AG04449 (cell line): ENCODE data around the gene PPP2R5B.

Experiments
- CTCF ChIA-PET: fragments of 350-600 bp; formaldehyde crosslinking; extraction: SDS; loops from one replicate; lab custom pipeline; 2021; ENCODE audit warnings: antibody characterized with exemption; lab: Yijun Ruan, JAX
- POLR2A ChIA-PET: fragments of 400-600, 350-600 bp; formaldehyde crosslinking; extraction: SDS; loops from one replicate; lab custom pipeline; 2020; ENCODE audit warnings: antibody characterized with exemption, inconsistent platforms; lab: Yijun Ruan, JAX
- DNase-seq: peaks from one replicate; pipeline ENCODE4 v3.0.0-alpha.2; 2010; ENCODE audit warnings: low read depth, low spot score
- H3K4me3 ChIP-seq: 2 replicates; pipeline ENCODE4 v1.5.1; 2011; ENCODE audit warnings: low read depth, mild to moderate bottlenecking, control low read depth, low read length
- CTCF ChIP-seq: IDR thresholded peaks from one replicate; pipeline ENCODE4 v1.5.1; 2011; ENCODE audit warnings: mild to moderate bottlenecking, moderate library complexity, low read length, control low read depth, inconsistent platforms; ENCODE audit not compliant: insufficient read depth; ENCODE audit errors: missing control alignments

PPP2R5B gene

DNA sequence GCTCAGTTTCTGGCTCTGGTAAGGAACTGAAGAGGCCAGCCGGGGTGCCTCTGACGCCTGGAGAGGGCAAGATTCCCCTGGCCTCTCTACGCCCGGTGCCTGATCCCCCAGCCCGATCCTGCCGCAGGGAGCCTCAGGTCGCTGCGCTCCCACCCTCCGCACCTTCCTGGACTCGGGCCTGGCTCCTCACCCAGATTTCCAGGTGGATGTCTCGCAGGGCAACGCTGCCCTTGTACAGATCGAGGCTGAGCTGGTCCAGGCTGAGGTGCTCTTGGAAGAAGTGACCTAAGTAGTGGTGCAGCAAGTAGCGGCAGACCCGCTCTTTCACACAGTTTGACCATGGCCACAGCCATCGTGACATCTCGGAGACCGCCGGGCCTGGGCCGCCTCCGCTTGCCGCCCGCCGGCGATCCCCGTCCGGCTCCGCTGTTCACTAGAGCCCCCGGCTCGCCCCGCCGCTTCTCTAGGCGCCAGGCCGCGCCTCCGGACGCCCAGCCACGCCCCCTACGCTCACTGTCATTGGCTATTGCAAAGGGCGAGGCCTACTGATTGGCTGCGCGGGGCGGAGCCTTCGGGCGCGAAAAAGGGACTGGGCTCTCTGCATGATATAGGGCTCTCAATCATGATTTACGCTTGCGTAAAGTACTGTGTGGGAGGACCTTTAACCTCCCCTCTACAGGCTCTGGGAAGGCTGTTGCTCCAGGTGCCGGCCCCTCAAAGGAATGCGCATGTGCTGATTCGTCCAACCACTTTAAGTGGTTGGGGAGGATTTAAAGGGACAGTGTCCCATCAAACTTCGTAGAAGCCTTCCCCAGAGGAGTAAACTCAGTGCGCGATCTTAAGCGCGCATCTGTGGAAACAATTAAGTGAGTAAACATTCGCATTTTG is 7.5 kb upstream of the PPP2R5B start, which contains the start of gene ATG2A:
TSS of gene ATG2A (minus strand) at position 435 of the 888 bp plus-strand sequence. CDS start at position 361, 74 bp downstream.
- DNase-seq = peak; percentile 96
- no peak for TF ChIP-seq CTCF
- ChIA-PET POLR2A (interaction anchor here (0.5 to 1.4 kb wide), 3 partner anchors 19 to 264 kb away, joined by 3 read pairs; partner anchors contain the start of gene GPHA2), CTCF (interaction anchor here (0.9 to 5.5 kb wide), 11 partner anchors 10 to 182 kb away, joined by 3 to 40 read pairs (median 6); partner anchors contain the start of genes ARL2 and CDC42BPG)
- peak within 1 kb of the TSS; percentile 64 for H3K4me3 ChIP-seq

DNA sequence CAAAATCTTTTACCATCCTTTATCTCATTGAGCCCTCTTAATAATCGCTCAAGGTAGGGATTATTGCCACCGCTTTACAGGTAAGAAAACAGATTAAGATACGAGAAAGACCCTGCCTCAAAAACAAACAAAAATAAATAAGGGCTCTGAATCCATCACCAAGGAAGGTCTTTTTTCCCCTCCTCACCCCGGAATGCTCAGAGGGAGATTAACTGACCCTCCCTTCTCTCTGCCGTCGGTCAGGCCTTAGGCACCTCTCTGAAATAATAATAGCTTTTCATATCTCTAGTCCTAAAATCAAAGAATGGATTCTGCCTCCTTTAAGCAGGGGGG is 6.9 kb upstream of the PPP2R5B start:
- ChIA-PET POLR2A (no interaction called here), CTCF (interaction anchor here (0.7 to 5.5 kb wide), 11 partner anchors 9 to 196 kb away, joined by 3 to 40 read pairs (median 5); partner anchors contain the start of genes ARL2, CDC42BPG and MAP4K2)
- no peak for TF ChIP-seq CTCF
- peak overlapping the region; percentile 57 for H3K4me3 ChIP-seq
- DNase-seq = no peak

DNA sequence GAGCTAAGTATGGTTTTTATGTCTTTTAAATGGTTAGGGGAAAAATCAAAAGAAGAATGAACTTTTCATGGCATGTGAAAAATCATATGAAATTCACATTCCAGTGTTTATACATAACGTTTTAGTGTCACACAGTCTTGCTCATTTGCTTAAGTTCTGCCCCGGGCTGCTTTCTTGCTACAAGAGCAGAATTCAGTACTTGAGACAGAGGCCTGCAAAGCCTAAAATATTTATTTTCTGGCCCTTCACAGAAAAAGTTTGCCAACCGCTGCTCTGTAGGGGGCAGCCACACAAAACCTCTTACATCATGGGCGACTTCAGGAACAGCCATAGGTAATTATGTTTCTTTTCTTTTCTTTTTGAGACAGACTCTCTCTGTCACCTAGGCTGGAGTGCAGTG is 6.5 kb upstream of the PPP2R5B start:
- TF ChIP-seq CTCF = peak; percentile 22
- peak overlapping the region; percentile 57 for H3K4me3 ChIP-seq
- DNase-seq = no peak
- ChIA-PET CTCF (interaction anchor here (0.7 to 5.5 kb wide), 15 partner anchors 9 to 195 kb away, joined by 3 to 40 read pairs (median 5); partner anchors contain the start of genes ARL2, BATF2, CDC42BPG and MAP4K2), POLR2A (no interaction called here)

DNA sequence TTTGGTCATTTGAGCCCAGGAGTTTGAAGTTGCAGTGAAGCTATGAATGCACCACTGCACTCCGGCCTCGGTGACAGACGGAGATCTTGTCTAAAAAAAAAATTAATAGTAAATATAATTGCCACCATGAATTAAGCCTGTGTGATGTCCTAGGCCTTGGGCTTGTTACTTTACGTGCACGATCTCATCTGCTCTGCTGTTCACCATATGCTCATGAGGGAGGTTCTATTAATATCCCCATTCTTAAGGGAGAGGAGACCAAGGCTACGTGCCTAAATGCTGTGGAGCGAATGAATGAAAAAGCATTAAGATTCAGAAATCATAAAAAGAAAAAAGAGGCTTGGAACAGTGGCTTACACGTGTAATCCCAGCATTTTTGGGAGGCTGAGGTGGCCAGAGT is 4.9 kb upstream of the PPP2R5B start:
- ChIA-PET CTCF (interaction anchor here (0.9 to 5.5 kb wide), 8 partner anchors 24 to 202 kb away, joined by 3 to 40 read pairs (median 8); partner anchors contain the start of genes ARL2, BATF2 and FAU), POLR2A (no interaction called here)
- no peak overlapping the region for H3K4me3 ChIP-seq
- DNase-seq = no peak
- no peak for TF ChIP-seq CTCF

DNA sequence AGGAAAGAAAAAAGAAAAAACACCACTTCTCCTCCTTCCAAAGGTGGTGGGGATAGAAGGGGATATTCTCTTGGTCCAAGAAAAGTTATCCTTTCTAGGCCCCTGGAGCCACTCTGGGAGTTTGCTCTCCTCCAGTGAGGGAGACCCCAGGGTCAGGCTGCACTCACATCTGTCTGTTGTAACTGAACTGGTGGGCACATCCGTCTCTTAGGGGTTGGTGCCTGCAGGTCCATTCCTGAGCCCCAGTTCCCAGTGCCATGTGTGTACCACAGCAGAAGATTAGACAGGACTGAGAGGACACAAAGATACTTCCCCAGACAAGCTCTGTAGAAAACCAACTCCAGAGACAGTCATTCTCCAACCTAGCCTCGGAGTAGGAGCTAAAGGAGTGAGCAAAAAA is 4.4 kb upstream of the PPP2R5B start:
- no peak overlapping the region for H3K4me3 ChIP-seq
- ChIA-PET POLR2A (interaction anchor here (1.0 kb wide), 1 partner anchor 42 kb away, joined by 3 read pairs; no protein-coding TSS in a partner anchor), CTCF (interaction anchor here (0.9 to 4.2 kb wide), 5 partner anchors 24 to 202 kb away, joined by 3 to 27 read pairs (median 4); partner anchors contain the start of genes ARL2 and FAU)
- no peak for TF ChIP-seq CTCF
- no peak for DNase-seq
